K562 (cell line): ENCODE results near the gene GLRX3. TPM values are rescaled to one million over a fixed set of nuclear protein-coding genes. Genes with fewer than 3 reads are reported as not detected.
A peak's percentile ranks its signal among the peaks of the same experiment; 100 is the strongest.

Experiments used
- ATAC-seq: fragments of 200-7000 bp; cut with Tn5 transposase; 3 replicates; pipeline ENCODE4 v1.9.1; 2020; ENCODE audit warnings: moderate library complexity
- BruUV-seq: library from RNA; stranded (reverse); fragments of 400-500 nt; replicated peaks from 2 replicates; lab custom pipeline; 2021; lab: Mats Ljungman, UMichigan
- CTCF ChIA-PET: fragments of 300-600 bp; formaldehyde crosslinking; extraction: SDS; loops from one replicate; lab custom pipeline; 2021; ENCODE audit warnings: low intra/inter-chr PET ratio; lab: Yijun Ruan, JAX
- POLR2A ChIA-PET: fragments of 300-600, 350-650 bp; sonication (Branson Sonifier 250); formaldehyde crosslinking; extraction: SDS; loops from one replicate; lab custom pipeline; 2021; ENCODE audit warnings: antibody characterized with exemption, inconsistent platforms; lab: Yijun Ruan, JAX
- DNase-seq, 4 experiments: peaks; one replicate each; pipeline versions ENCODE4 v3.0.0 to v3.0.0-alpha.2; 2011 to 2018; ENCODE audit warnings: low spot score in 3 of 4, mixed read lengths in 3 of 4; ENCODE audit errors: extremely low read depth in 1 of 4
- FAIRE-seq: peaks from 2 replicates; lab custom pipeline; 2011; peaks lifted over from hg19 to GRCh38; lab: Jason Lieb, UNC
- H2AFZ ChIP-seq: 2 replicates; pipeline ENCODE4 v1.6.0; 2011; ENCODE audit warnings: low read depth, low read length, control low read depth, inconsistent platforms
- H3K27ac ChIP-seq: fragments of 200-600 bp; 3 replicates; pipeline ENCODE4 v1.8.0; 2011; ENCODE audit warnings: low read depth, mild to moderate bottlenecking, control low read depth, inconsistent platforms, low read length, moderate library complexity, mixed read lengths; ENCODE audit errors: extremely low read depth
- H3K27me3 ChIP-seq, 2 experiments: fragments of 300-600 bp in 1 of 2; 2 replicates in 1 of 2; 3 replicates in 1 of 2; pipeline versions ENCODE4 v1.6.0 to v1.8.0; 2011; ENCODE audit warnings: inconsistent platforms in 2 of 2, low read length in 2 of 2, mild to moderate bottlenecking in 1 of 2, mixed read lengths in 1 of 2, moderate library complexity in 1 of 2; ENCODE audit not compliant: control insufficient read depth in 2 of 2, insufficient read depth in 2 of 2
- H3K36me3 ChIP-seq: fragments of 300-600 bp; 3 replicates; pipeline ENCODE4 v1.8.0; 2011; ENCODE audit warnings: mild to moderate bottlenecking, low read length, inconsistent platforms; ENCODE audit not compliant: control insufficient read depth, insufficient read depth
- H3K4me1 ChIP-seq, 2 experiments: fragments of 200-600 bp in 1 of 2; replicated peaks in 1 of 2; 2 replicates in 1 of 2; 3 replicates in 1 of 2; pipeline versions ENCODE4 v1.5.1 to v1.8.0; 2011; ENCODE audit warnings: inconsistent platforms in 2 of 2, low read length in 2 of 2, mild to moderate bottlenecking in 1 of 2, mixed read lengths in 1 of 2, moderate library complexity in 1 of 2; ENCODE audit not compliant: control insufficient read depth in 2 of 2, insufficient read depth in 2 of 2
- H3K4me2 ChIP-seq: 2 replicates; pipeline ENCODE4 v1.6.1; 2011; ENCODE audit warnings: low read length, control low read depth, inconsistent platforms, mixed read lengths; ENCODE audit not compliant: insufficient read depth
- H3K4me3 ChIP-seq: fragments of 200-600 bp; sonication (generic), shearing (Covaris generic); 2 replicates; pipeline ENCODE4 v1.5.1; 2016; ENCODE audit warnings: control low read depth, inconsistent platforms
- H3K79me2 ChIP-seq: fragments of 200-600 bp; 3 replicates; pipeline ENCODE4 v1.8.0; 2011; ENCODE audit warnings: low read length, inconsistent platforms; ENCODE audit not compliant: control insufficient read depth, insufficient read depth
- H3K9ac ChIP-seq, 2 experiments: 2 replicates each; pipeline versions ENCODE4 v1.6.0 to v1.6.1; 2011; ENCODE audit warnings: low read depth in 2 of 2, low read length in 2 of 2, control low read depth in 1 of 2, inconsistent platforms in 1 of 2, mild to moderate bottlenecking in 1 of 2, mixed read lengths in 1 of 2; ENCODE audit not compliant: insufficient read depth in 1 of 2
- H3K9me1 ChIP-seq: one replicate; pipeline ENCODE4 v1.6.0; 2011; ENCODE audit warnings: inconsistent platforms, mild to moderate bottlenecking, low read length, moderate library complexity; ENCODE audit not compliant: control insufficient read depth, insufficient read depth
- H3K9me3 ChIP-seq: replicated peaks from 2 replicates; pipeline ENCODE4 v1.5.1; 2011; ENCODE audit warnings: low read depth, low read length, inconsistent platforms; ENCODE audit not compliant: control insufficient read depth, insufficient read depth
- H4K20me1 ChIP-seq: replicated peaks from 2 replicates; pipeline ENCODE4 v1.6.1; 2011; ENCODE audit warnings: low read length, inconsistent platforms, mixed read lengths; ENCODE audit not compliant: control insufficient read depth, insufficient read depth
- IFI16 ChIP-seq: fragments of 250-450 bp; sonication (Bioruptor Pico); IDR thresholded peaks from 2 replicates; pipeline ENCODE4 v2.1.2; 2022; ENCODE audit warnings: mild to moderate bottlenecking, inconsistent platforms
- KDM4B ChIP-seq, 2 experiments: fragments of 450-650 bp in 1 of 2; sonication (generic) in 1 of 2; IDR thresholded peaks; 2 replicates each; pipeline ENCODE4 v1.6.1; 2016 to 2017; ENCODE audit warnings: borderline replicate concordance in 2 of 2, antibody characterized with exemption in 1 of 2, low read depth in 1 of 2, mild to moderate bottlenecking in 1 of 2
- MAFF ChIP-seq: IDR thresholded peaks from 2 replicates; pipeline ENCODE4 v1.6.1; 2012; ENCODE audit warnings: low read length, improper control_type of control experiment
- POLR2AphosphoS2 ChIP-seq: IDR thresholded peaks from 2 replicates; pipeline ENCODE4 v1.6.1; 2012; ENCODE audit warnings: low read length, improper control_type of control experiment
- TBP ChIP-seq: optimal IDR thresholded peaks from 2 replicates; pipeline ENCODE3; 2011; ENCODE audit warnings: low read depth, low read length, improper control_type of control experiment
- TEAD2 ChIP-seq: fragments of 450-650 bp; IDR thresholded peaks from 2 replicates; pipeline ENCODE4 v1.6.1; 2016; ENCODE audit warnings: missing genetic modification characterization, control low read depth, missing compliant biosample characterization
- WGBS: fragments of 100-300 bp; shearing (Covaris generic); methylation state at CpG from one replicate; pipeline ENCODE4 v1.1.6; 2016; ENCODE audit warnings: low coverage, mixed read lengths; ENCODE audit not compliant: insufficient coverage; ENCODE audit errors: missing lambda C conversion rate; 5-methylcytosine and 5-hydroxymethylcytosine counted together
- in situ Hi-C: fragments of 300-500 bp; cut with MboI; formaldehyde crosslinking; loops from 4 replicates; pipeline ENCODE4 v1.15.0; 2018; ENCODE audit warnings: inconsistent platforms, mixed read lengths
- intact Hi-C: fragments of 100-400 bp; cut with micrococcal nuclease; formaldehyde crosslinking; loops from 2 replicates; pipeline ENCODE4 v1.14.2; 2022
- polyA plus RNA-seq, 8 experiments: library from polyadenylated mRNA; depleted of rRNA in 4 of 8; stranded (reverse) in 5 of 8; unstranded in 3 of 8; fragments of >200 nt; fragmentation: Nextera tagmentation in 2 of 8; fragmentation: Illumina TruSeq in 1 of 8; extraction: Ambion mirVana in 2 of 8; extraction: Trizol in 1 of 8; gene quantifications; 2 replicates each; pipeline versions ENCODE4 v1.2.1 to v1.2.3, GENCODE V29; 2011 to 2014; ENCODE audit warnings: inconsistent platforms in 1 of 8, missing spikeins in 1 of 8
- total RNA-seq, 7 experiments: library from RNA; depleted of rRNA in 6 of 7; stranded (reverse); fragments of >200 nt in 6 of 7; fragmentation: Illumina TruSeq in 2 of 7; extraction: Trizol in 2 of 7; gene quantifications; 2 replicates each; pipeline versions ENCODE4 v1.2.1 to v1.2.3, GENCODE V29; 2011 to 2021; ENCODE audit warnings: low replicate concordance in 1 of 7
- TF ChIP-seq, protein P1 (sequence below): fragments of 250-450 bp; sonication (Bioruptor Pico); IDR thresholded peaks from 2 replicates; pipeline ENCODE4 v1.8.0; 2021; ENCODE audit warnings: borderline replicate concordance, mild to moderate bottlenecking, moderate library complexity; ENCODE audit not compliant: poor library complexity, severe bottlenecking
- TF ChIP-seq, protein P2 (sequence below), 3 experiments: IDR thresholded peaks in 2 of 3; conservative IDR thresholded peaks in 1 of 3; 2 replicates each; pipeline ENCODE4 v1.5.1; 2011 to 2012; ENCODE audit warnings: low read length in 3 of 3, mild to moderate bottlenecking in 3 of 3, control low read depth in 2 of 3, improper control_type of control experiment in 1 of 3, inconsistent platforms in 1 of 3, low read depth in 1 of 3, mixed read lengths in 1 of 3, moderate library complexity in 1 of 3; ENCODE audit not compliant: insufficient read depth in 2 of 3

Gene GLRX3
- total and polyA plus RNA-seq, 9 of the 15 experiments (the other 6 are each of a cell fraction or from before 2014, with no cell fraction given): 115 to 190 (median 169) TPM

DNA sequence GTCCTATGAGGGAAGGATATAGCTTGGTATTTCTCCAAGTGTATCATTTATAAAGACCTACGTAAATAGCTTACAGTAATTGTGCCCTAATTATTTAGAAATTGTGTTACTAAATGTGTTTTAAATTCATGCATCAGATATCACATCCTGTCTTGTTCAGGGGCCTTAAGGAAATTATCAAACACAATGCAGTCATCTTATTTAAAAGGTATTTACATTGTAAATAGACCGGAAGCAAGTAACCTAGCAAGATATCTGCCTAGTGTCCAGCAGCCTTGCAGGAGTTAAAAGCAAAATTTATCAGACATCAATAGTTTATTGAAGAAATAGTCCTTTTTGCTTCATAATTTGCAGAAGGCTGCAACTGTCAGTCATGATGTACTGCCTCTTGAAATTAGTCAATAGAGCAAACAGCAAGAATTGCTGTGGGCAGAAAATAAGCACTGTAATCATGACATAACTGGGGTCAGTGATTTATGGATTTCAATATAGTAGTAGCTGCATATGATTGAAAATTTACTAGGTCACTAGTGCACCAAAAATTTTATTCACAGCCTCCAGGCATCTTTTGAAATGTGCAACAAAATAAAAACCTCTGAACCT lies 23.1 kb downstream of the GLRX3 start (continued):
- TF ChIP-seq, protein P1, sequence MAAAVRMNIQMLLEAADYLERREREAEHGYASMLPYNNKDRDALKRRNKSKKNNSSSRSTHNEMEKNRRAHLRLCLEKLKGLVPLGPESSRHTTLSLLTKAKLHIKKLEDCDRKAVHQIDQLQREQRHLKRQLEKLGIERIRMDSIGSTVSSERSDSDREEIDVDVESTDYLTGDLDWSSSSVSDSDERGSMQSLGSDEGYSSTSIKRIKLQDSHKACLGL: no peak
- TF ChIP-seq TEAD2 (tag) (no peak), MAFF (no peak), IFI16 (CRISPR knock-in tag) (no peak), POLR2AphosphoS2 (no peak), KDM4B (IDR thresholded peaks at IDR 0.05; ENCODE audit: borderline replicate concordance in 2 of 2, low read depth in 1 of 2) (no peak)

DNA sequence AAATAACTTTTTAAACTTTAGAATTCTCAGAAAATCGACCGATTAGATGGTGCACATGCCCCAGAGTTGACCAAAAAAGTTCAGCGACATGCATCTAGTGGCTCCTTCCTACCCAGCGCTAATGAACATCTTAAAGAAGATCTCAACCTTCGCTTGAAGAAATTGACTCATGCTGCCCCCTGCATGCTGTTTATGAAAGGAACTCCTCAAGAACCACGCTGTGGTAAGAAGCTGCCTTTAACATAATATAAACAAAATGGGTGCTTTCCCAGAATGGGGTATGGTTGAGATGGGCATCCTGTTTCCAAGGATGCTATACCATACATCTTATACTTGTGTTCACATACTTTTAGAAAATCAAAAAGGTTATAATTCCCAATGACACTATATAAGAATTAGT lies 24.6 kb downstream of the GLRX3 start:
- no peak overlapping the region for H3K9ac ChIP-seq
- no peak overlapping the region for H2AFZ ChIP-seq
- peaks cover 46% of the 10 kb centered on the region for H3K79me2 ChIP-seq
- no peaks in the 10 kb centered on the region for H3K27me3 ChIP-seq
- ChIA-PET CTCF (no interaction called here), POLR2A (no interaction called here)
- H3K36me3 ChIP-seq: peaks cover 63% of the 10 kb centered on the region; the same call in 1 of the 3 replicates
- no peaks in the 10 kb centered on the region for H3K9me3 ChIP-seq
- intact Hi-C loops (no loop called here), in situ Hi-C loops (no loop called here)
- DNase-seq (no peak), FAIRE-seq (no peak), ATAC-seq (0 out of 3 replicates have a peak, but pooled peaks have one; percentile 51)
- no peaks in the 10 kb centered on the region for H3K9me1 ChIP-seq
- BruUV-seq: no TSS peak
- no peak overlapping the region for H3K27ac ChIP-seq
- 89% methylated on average over 6 of the region's 6 CpGs for WGBS
- H4K20me1 ChIP-seq: no peaks in the 10 kb centered on the region; the same call in 1 of the 2 replicates
- H3K4me1 ChIP-seq: no peaks in the 10 kb centered on the region; a peak in 2 of 5 replicates
- H3K4me2 ChIP-seq: no peak overlapping the region
- TF ChIP-seq, protein P2, sequence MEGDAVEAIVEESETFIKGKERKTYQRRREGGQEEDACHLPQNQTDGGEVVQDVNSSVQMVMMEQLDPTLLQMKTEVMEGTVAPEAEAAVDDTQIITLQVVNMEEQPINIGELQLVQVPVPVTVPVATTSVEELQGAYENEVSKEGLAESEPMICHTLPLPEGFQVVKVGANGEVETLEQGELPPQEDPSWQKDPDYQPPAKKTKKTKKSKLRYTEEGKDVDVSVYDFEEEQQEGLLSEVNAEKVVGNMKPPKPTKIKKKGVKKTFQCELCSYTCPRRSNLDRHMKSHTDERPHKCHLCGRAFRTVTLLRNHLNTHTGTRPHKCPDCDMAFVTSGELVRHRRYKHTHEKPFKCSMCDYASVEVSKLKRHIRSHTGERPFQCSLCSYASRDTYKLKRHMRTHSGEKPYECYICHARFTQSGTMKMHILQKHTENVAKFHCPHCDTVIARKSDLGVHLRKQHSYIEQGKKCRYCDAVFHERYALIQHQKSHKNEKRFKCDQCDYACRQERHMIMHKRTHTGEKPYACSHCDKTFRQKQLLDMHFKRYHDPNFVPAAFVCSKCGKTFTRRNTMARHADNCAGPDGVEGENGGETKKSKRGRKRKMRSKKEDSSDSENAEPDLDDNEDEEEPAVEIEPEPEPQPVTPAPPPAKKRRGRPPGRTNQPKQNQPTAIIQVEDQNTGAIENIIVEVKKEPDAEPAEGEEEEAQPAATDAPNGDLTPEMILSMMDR (IDR thresholded peaks at IDR 0.05 in 2 of 3, conservative IDR thresholded peaks at IDR 0.05 in 1 of 3; ENCODE audit: insufficient read depth in 2 of 3, low read depth in 1 of 3, low read length in 3 of 3): peak in 1 of 3 experiments; percentile 20; a peak in 1 of 6 replicates
- TF ChIP-seq TBP: no peak
- TF ChIP-seq, all 486 proteins: peak for 1
- no peak overlapping the region for H3K4me3 ChIP-seq
